Stimulated activated CD8-positive, alpha-beta memory T cell treated with anti-CD3 and anti-CD28 coated beads, Interleukin-15, amount 100 ng/mL, for 1 hour (primary cell): ENCODE measurements around the gene PRMT9.

Experiments used
- DNase-seq: peaks from one replicate; pipeline ENCODE4 v3.0.0-alpha.2; 2020; ENCODE audit warnings: low read depth

The PRMT9 gene

DNA sequence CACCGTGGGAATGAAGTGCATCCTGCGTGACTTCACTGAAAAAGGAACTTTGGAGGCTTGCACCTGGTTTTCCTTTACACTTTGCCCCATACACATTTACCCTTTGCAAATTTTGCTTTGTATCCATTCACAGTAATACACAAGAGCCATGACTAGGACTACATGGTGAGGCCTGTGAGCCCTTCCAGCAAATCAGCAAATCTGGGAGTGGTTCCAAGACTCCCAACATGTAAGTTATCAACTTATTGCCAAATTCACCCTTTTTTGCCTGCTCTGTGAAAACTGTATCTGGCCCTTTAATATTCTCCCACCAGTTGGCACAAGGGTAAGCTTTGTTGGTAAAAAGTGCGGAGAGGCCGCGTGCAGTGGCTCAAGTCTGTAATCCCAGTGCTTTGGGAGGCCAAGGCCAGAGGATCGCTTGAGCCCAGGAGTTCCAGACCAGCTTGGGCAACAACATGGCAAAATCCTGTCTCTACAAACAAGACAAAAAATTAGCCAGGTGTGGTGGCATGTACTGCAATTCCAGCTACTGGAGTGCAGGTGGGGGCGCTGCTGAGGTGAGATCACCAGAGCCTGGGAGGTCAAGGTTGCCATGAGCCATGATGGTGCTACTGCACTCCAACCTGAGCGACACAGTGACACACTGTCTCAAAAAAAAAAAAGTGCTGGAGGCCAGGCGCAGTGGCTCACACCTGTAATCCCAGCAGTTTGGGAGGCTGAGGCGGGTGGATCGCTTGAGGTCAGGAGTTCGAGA is 5.0 kb downstream of the PRMT9 start:
- DNase-seq: no peak

DNA sequence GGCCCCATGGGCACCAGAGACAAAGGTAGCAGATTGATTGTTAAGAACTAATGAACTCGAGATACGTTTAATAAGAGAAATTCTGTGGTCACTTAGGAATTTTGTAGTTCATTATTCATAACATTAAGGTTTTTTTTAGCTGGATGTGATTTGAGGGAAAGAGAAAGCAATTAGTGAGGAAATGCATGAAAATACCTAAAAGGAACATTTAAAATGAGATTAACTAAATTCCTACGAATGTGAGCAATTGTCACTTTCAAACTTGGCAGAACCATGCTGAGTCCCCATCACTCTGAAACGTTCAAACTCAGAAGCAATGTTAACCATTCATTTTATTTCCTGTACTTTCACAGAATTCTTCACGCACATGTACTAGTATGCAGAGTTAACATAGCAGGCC is 5.9 kb downstream of the PRMT9 start:
- DNase-seq: no peak

DNA sequence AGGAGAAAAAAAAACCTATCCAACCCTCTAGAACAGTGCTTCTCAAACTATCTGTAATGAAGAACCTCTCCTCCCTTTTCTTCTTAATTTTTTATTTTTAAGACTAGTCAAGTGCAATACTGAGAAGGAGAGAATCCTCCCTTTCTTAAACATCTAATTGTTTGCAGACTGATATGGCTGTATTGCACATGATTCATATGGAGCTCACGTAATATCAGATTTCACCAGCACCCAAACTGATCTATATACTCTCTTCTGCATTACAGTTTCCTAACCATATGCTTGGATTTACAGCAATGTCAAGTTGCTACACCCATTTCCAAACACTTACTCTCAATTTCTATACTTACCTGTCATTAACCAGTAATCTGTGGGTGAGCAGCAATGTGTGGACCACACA is 9.5 kb downstream of the PRMT9 start:
- no peak for DNase-seq

DNA sequence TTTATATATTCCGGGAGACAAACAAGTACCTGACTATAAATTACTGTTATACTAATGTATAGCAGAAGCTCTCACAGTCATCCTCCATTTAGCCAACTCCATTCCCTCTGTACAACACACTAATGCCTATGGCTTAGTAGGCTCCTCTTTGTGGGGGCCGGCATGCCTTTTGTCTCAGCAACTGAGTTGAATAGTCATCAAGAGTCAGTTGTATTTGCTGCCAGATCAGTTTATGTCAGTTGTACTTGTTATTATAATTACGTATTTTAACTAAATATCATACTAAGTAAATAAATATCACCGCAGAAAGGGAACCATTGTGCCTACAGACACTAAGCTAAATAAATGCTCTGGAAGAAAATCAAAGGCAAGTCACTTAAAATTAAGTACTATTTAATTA is 9.9 kb downstream of the PRMT9 start:
- no peak for DNase-seq

DNA sequence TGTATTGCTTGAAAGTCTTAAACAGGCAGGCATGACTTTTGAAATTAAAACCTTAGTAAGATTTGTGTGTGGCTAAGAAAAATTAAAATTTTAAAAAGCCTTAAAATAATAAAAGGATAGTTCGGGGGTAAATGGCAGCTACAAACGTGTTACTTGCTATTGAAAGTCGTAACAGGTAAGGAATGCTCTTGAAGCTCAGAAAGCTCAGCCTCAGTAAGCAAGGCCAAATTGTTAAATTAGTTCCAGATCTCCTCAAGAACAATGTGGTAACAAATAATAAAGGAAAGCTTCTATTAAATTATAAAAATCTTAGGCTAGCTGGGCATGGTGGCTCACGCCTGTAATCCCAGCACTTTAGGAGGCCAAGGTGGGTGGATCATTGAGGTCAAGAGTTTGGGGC is 25.5 kb downstream of the PRMT9 start:
- DNase-seq: no peak

DNA sequence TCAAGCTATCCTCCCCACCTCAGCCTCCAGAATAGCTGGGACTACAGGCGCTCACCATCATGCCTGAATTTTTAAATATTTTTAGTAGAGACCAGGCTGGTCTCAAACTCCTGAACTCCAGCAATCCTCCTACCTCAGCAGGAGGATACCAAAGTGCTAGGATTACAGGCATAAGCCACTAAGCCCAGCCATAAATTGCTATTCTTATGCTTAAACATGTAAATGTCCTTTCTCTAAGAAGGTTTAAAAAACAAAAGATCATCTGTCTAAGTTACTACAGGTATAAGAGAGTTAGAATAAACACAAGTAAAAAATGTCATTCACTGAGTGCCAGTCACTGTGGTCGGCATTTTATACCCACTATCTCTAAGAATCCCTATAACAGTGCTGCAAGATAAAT is 28.3 kb downstream of the PRMT9 start:
- no peak for DNase-seq

DNA sequence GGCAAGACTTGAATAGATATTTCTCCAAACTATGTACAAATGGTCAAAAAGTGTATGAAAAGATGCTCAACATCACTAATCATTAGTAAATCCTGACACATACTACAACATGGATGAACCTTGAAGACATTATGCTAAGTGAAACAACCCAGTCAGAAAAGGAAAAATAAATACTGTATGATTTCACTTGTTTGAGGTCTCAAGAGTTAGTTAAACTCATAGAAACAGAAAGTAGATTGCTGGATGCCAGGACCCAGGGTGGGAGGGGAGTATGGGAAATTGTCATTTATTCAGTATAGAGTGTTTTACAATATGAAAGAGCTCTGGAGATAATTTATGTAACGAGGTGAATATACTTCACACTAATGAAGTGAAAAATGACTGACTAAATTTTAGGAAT is 32.4 kb downstream of the PRMT9 start:
- no peak for DNase-seq

DNA sequence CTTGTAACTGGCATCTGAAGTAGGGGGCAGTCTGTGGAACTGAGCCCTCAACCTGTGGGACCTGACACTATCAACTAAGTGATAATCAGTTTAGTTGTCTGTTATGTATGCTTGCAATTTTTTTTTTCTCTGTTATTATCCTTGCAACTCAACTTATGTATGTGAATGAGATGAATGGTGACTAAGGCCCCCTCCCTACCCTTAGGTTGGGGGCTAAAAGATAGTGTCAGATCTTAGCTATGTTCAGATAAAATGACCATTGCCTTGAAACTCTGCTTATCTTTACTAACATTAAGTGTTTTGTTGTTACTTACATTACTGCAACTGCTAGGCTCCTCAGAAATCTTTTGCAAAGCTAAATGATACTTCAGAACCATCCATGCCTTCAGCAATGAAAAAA is 35.3 kb downstream of the PRMT9 start:
- DNase-seq: no peak

DNA sequence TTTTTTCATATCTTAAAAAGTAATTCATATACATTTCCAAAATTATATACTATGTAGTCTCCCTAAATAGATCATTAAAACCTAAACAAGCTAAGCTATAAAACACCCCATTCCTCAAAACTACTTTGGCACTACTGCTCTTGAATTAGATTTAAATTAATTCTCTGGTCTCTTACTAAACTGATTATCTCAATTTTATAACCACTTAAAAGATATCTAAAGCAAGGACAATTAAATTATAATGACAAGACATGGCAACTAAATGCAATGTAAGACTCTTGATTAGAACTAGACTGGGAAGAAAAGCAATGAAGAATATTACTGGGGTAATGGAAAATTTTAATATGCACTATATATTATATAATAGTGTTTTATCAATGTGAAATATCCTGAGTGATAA is 38.9 kb downstream of the PRMT9 start:
- DNase-seq: no peak

DNA sequence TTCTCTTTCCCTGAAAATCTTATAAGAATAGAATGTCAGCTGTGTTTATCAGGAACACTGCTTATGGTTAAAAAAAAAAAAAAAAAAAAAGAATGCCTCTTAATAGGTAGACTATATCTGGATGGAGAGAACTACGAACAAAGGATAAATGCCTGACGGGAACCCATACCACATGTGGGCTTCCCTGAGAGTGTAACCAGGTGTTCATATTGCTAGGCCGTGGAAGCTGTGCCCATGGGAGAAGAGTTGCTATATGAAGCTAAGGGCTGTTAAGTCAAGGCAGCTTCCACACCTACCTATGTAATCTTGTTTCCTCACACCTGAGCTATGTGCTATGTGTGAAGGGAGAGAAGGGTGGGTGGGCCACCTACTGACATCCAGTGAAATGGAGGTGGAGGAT is 39.5 kb downstream of the PRMT9 start:
- no peak for DNase-seq

DNA sequence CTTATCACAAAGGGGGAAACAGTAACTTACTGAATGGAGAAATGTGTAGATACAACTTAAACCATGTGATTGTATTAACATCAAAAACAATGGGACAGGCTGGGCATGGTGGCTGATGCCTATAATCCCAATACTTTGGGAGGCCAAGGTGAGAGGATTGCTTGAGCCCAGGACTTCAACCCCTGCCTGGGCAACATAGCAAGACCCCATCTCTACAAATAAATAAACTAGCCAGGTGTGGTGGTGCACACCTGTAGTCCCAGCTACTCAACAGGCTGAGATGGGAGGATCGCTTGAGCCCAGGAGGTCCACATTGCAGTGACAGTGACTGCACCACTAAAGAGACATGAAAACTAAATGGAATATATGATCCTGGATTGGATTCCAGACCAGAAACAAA is 40.3 kb downstream of the PRMT9 start:
- DNase-seq: no peak

DNA sequence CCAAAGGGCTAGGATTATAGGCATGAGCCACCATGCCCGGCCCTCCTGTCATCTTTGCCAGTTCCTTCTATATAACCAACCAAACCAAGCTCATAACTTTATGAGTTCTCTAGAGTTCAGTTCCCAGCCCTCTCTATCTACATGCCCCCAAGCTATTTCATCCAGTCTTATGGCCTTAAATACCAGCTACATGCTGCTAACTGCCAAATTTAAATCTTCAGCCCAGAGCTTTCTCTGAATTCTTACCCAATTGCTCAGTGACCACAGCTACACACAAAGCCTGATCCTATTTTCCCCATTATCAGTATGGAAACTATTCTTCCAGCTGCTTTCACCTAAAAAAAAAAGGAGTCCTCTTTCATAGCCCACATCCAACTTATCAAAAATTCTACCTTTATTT is 43.6 kb downstream of the PRMT9 start:
- no peak for DNase-seq

DNA sequence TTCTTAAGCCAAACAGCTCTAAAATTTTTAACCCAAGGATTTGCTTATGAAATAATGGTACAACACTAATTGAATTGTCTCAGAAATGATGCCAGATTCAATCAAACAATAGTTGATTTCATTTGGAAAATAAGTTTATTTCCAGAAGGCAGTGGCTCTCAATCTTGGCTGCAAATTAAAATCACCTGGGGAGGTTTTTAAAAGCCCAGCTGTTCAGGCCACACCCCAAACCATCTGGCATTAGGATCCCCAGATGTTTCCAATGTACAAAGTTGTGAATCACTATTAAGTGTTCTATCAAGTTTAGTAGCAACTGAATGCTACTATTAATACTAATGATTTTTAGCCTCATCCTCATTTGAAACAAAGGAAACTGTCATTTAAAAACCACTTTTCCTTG is 44.6 kb downstream of the PRMT9 start:
- DNase-seq: no peak

DNA sequence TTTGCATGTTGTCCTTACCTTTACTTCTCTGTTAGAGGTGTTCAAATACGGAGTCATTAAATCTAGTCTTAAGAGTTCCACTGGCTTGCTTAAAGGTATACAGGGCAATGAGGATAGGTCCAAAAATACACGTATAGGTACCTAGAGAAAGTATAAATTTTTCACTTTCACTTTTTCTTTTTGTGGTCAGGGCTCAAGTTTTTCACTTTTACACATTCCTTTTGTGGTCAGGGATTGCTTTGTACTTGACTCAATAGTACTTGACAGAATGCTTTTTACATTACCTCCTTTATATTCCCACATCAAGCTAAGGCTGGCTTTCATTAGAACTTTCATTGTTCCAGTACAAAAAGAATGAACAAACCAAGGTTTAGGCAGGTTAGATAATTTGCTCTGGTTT is 45.0 kb downstream of the PRMT9 start:
- DNase-seq: no peak

DNA sequence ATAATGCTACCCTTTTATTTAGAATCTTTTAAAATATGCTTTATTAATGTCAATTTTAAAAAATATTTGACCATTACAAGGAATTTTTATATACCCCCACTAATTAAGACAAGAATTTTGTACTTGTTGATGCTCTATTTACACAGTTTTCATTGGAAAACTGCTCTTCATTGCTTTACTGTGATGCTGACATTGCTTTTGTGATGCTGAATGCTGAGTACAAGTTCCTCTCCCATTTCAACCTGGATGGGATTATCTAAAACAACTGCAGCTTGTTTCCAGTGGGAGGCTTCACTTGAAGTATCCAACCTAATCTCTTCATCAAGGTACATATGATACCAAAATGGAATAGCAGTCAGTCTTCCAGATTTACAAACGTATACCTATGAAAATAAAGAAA is 45.6 kb downstream of the PRMT9 start:
- no peak for DNase-seq

DNA sequence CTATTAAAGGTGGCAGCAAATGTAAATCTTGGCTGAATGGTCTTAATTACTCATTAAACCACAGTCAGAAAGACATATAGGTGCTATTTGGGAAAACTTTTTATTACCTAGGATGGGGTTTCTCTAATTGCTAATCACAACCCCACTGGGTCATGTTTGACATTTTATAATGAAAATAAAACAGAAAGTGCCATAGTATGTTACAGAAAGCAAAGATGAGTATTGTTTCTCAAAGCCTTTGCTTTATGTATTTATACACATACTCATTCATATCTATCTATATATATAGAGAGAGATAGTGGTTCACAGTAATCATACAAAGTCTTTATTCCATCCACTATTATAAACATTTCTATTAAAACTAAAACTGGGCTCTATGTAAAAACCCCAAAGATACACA is 48.6 kb downstream of the PRMT9 start:
- DNase-seq: no peak

DNA sequence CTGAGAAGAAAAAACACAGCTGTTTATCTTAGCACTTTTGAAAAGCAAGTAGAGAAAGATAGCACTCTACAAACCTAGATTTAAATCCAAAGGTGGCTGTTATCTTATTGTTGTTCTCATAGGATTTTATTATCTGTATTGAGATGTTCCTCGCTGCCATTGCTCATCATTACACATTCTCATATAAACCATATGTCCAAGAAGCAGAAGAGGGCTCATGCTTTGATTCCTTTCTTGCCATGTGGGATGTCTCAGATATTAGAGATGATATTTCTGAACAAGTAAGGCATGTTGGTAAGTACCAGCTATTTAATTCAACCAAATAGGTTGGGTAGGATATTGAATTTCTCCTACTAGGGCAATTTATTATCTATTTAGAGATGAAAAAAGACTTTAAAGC is 50.3 kb downstream of the PRMT9 start:
- no peak for DNase-seq

DNA sequence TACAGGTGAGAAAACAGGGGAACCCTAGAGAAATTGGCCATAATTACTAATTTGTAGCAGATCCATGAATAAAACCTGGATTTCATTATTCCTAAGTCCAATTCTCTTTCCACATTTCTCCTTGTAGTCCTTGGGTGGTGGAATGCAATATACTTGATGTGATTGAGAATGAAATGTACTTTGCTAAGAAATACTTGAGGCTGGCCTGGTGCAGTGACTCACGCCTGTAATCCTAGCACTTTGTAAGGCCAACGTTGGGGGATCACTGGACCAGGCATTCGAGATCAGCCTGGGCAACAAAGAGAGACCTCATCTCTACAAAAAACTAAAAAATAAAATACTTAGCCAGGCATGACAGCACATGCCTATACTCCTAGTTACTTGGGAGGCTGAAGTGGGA is 50.9 kb downstream of the PRMT9 start:
- DNase-seq: no peak

DNA sequence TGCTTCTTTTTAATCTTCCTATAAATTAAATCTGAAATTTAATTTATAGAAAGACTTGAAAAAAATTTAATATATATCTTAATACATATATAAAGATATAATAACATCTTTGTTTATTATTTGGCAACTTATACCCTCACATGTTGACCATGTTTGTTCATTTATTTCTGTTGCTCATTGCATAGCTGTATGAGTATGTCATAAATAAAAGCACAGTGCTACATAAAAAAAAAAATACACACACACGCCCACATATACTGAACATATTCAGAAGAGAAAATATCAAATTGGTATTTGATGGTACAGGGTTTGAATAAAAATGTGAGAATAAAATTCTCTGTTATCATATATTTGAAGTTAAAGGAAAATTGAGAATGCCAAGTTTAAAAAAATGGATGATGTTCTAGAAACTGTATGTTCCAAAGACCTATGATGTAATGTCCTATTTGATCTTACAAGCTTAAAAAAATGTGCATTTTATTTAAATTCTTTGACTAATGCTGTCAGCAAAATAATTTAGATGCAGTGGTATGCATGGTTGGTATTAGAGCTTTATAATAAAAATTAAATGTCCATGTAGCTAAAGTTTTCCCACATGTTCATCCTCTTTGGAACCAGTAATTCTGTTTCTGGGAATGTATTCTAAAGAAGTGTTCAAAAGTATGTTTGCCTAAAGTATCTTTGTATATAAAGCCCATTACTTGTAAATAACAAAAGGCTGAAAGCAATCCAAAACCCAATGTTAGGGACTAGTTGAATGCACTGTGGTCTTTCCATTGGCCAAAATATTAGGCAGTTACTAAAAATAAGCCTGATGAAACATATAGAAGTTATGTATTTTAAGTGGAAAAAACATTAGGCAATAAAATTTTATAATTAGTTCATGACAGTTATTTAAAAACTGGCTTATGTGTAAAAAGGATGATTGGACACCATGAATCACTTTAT is 53.9 kb downstream of the PRMT9 start:
- no peak for DNase-seq

DNA sequence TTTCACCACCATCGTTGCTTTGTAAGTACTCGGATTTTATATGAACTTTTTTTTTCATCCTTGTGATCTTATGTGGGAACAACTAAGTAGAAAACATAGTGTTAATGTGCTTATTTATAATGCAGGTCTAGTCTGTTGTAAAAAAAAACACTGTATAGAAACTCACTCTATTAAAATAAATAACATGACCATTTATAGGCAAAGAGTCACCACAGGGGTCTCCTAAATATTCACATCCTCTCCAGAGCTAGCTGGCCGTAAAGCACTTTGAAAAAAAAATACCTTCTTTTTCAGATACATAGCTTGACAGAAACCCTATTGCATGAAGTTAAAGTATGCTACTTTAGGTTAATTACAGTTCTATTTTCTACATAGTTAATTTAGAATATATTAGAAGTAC is 55.5 kb downstream of the PRMT9 start:
- no peak for DNase-seq

DNA sequence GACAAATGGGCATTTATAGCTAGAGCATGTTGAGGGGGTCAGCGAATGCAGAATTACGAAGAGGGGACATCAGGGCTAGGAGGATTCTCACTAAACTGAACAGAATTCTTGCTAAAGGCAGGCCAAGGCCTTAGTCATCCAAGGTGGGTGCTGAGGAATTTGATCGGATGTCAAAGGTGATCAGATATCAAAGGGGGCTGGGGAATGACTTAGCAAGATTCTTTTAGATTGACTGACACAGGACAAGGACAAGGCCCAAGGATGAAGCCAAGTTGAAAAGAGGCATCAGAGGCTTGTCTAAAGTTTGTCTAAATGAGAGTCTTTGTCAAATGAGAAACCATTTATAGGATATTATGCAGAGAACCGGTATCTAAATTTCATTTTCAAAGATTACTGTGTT is 57.1 kb downstream of the PRMT9 start:
- no peak for DNase-seq

DNA sequence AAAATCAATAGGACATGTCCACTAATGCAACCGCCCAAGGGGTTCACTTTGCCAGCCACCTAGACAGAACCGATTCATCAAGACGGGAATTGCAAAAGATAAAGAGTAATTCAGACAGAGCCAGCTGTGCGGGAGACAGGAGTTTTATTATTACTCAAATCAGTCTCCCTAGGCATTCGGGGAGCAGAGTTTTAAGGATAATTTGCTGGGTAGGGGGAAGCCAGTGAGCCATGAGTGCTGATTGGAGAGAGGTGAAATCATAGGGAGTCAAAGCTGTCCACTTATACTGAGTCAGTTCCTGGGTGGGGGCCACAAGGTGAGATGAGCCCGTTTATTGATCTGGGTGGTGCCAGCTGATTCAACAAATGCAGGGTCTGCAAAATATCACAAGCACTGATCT is 58.2 kb downstream of the PRMT9 start:
- DNase-seq: no peak

DNA sequence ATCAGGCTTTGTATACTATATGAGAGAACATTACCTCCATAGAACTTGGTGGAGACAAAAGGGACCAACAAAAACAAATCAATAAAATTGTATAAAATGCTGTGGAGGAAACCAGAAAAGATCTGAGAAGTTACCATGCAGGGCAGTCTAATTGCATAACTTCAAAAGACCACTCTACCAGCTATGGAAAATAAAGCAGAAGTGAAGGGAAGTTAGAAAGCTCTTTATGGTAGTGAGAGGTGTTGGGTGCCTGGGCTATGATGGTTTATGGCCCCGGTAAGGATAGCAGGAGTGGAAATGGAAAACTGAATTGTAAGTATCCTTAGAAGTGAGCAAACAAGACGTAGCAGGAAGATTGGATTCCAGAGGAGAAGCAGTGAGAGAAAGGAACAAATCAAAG is 63.6 kb downstream of the PRMT9 start:
- DNase-seq: no peak
